Measurements from ENCODE around the gene SDC1.
A peak's percentile ranks its signal among the peaks of the same experiment; 100 is the strongest.
"Not testable (repeated sequence)": the region's sequence is repeated elsewhere in the genome, so short reads cannot be mapped to it uniquely, and the experiment has no call there.

Gene SDC1, protein sequence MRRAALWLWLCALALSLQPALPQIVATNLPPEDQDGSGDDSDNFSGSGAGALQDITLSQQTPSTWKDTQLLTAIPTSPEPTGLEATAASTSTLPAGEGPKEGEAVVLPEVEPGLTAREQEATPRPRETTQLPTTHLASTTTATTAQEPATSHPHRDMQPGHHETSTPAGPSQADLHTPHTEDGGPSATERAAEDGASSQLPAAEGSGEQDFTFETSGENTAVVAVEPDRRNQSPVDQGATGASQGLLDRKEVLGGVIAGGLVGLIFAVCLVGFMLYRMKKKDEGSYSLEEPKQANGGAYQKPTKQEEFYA

DNA sequence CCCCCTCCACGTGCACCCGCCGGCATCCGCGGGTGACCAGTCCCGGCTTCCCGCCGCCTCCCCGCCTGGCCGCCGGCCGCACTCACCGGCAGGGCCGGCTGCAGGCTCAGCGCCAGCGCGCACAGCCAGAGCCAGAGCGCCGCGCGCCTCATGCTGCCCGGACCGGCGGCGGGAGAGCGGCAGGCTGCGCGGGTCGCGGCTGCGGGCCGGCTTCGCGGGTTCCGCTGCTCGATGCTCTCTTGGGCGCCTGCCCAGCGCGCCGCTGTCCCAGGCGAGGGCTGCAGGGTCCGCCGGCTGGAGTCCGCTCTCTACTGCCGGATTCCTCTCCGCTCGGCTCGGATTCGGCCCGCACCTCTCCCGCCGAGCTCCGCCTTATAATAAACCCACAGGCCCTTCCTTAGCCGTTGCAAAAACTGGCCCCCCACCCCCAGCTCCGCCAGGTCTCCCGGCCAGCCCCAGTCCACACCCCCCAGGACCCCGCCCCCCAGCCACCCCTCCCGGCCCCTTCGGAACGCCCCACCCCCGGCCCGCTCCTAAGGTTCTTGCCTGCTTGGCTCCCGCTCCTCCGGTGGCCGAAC is at the start of gene SDC1:
TSS of gene SDC1 (minus strand) at position 415 of the 578 bp plus-strand sequence. CDS start at position 152, 263 bp downstream.
- no peaks in the 10 kb centered on the region for H3K4me1 Mint-ChIP-seq (ENCODE audit: low read depth)
- no peak within 1 kb of the TSS for H3K27ac Mint-ChIP-seq
- H3K36me3 Mint-ChIP-seq (ENCODE audit: low read depth): no peaks in the 10 kb centered on the region
- H3K27me3 Mint-ChIP-seq (ENCODE audit: low read depth): peaks cover 59% of the 10 kb centered on the region
- H3K4me3 Mint-ChIP-seq: peak within 1 kb of the TSS; percentile 60
- peak; percentile 9 for DNase-seq (ENCODE audit: low spot score)
- no peaks in the 10 kb centered on the region for H3K9me3 Mint-ChIP-seq

DNA sequence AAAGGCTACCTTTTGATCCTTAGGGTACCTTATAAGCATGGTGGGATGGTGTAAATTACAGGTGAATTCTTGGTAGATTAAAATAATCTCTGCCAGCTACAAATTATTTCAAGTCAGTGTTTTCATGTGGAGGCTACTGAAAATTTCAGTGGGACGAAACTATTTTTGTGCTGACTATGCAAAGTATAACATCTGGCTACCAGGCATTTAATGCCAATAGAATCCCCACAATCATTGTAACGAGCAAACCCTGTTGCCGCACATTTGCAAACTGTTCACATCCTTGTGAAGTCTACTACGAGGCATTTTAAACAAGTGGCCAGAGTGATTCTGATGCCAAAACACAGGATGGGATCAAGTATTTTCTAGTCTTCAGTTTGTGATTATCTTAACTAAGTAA is 48.1 kb upstream of the SDC1 start:
- H3K4me1 Mint-ChIP-seq (ENCODE audit: low read depth): peaks cover 2% of the 10 kb centered on the region
- no peak for DNase-seq (ENCODE audit: low spot score)
- peaks cover 40% of the 10 kb centered on the region for H3K36me3 Mint-ChIP-seq (ENCODE audit: low read depth)
- no peaks in the 10 kb centered on the region for H3K27me3 Mint-ChIP-seq (ENCODE audit: low read depth)
- no peaks in the 10 kb centered on the region for H3K9me3 Mint-ChIP-seq
- no peak overlapping the region for H3K27ac Mint-ChIP-seq
- no peak overlapping the region for H3K4me3 Mint-ChIP-seq

DNA sequence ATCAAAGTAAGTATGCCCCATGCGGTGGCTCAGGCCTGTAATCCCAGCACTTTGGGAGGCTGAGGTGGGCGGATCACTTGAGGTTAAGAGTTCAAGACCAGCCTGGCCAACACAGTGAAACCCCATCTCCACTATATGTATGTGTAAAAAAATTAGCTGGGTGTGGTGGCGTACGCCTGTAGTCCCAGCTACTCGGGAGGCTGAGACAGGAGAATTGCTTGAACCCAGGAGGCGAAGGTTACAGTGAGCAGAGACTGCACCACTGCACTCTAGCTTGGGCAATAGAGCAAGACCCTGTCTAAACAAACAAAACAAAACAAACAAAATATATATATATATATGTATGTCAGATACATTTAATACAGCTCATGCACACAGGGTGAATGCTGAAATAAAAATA is 43.4 kb upstream of the SDC1 start:
- not testable (repeated sequence) for H3K4me3 Mint-ChIP-seq; H3K27me3 Mint-ChIP-seq (ENCODE audit: low read depth); DNase-seq (ENCODE audit: low spot score); H3K9me3 Mint-ChIP-seq; H3K27ac Mint-ChIP-seq; H3K4me1 Mint-ChIP-seq (ENCODE audit: low read depth)
- H3K36me3 Mint-ChIP-seq (ENCODE audit: low read depth): peaks cover 40% of the 10 kb centered on the region

DNA sequence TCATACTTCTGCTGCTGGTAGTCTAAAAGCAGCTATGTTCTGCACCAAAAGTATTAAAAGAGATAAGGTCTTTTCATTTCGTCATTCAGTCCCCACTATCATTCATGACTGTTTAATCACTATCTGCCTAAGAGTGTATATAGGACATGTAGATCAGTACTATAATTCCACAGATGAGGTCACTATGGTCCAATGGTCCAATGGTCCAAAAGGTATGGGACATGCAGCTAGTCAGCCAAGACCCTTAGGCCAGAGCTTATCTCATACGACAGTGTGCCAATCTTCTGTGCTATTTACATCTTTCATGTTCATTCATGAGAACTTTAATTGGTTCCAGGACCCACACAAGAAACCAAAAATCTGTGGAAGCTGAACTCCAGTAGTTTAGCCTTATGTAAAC is 42.6 kb upstream of the SDC1 start:
- no peak overlapping the region for H3K4me3 Mint-ChIP-seq
- DNase-seq (ENCODE audit: low spot score): no peak
- H3K4me1 Mint-ChIP-seq (ENCODE audit: low read depth): peaks cover 4% of the 10 kb centered on the region
- no peaks in the 10 kb centered on the region for H3K9me3 Mint-ChIP-seq
- no peak overlapping the region for H3K27ac Mint-ChIP-seq
- H3K36me3 Mint-ChIP-seq (ENCODE audit: low read depth): peaks cover 42% of the 10 kb centered on the region
- no peaks in the 10 kb centered on the region for H3K27me3 Mint-ChIP-seq (ENCODE audit: low read depth)

DNA sequence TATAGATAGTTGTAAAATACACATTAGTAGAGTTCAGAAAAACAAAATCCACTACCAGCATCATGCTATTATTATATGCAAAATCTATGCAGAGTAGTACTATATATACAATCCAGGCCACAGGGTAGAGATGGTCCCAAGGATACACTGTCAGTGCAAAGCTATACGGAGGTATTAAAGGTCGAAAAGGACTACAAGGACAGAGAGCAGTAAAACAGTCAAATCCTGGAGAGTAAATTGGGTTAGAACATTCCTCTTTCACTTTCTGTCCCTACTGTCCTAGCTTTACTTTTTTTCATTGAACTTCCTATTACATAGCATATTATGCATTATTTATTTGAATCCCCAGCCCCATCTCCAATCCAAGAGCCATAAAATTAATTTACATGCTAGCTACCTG is 39.7 kb upstream of the SDC1 start:
- Mint-ChIP-seq H3K4me3 (no peak overlapping the region), H3K9me3 (no peaks in the 10 kb centered on the region), H3K36me3 (ENCODE audit: low read depth) (peaks cover 34% of the 10 kb centered on the region), H3K4me1 (ENCODE audit: low read depth) (peaks cover 4% of the 10 kb centered on the region), H3K27me3 (ENCODE audit: low read depth) (no peaks in the 10 kb centered on the region), H3K27ac (peak overlapping the region; percentile 3)
- no peak for DNase-seq (ENCODE audit: low spot score)

DNA sequence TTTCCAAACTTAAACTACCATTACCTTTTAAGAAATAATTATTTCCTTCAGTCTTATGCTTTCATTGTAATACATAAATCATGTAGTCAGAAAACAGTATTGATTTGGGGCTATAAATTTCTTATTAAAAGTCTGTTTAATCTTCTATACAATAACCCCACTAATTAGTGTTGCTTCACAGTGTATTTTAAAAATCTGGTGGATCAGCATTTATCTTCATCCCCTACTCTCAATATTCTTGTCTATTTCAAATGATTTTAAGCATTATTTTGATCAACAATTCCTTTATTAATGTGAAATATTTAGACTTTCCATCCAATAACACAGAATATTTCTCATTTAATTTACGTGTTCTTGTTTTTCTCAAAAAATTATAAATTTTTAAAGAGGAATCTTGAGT is 32.5 kb upstream of the SDC1 start:
- DNase-seq (ENCODE audit: low spot score): no peak
- no peaks in the 10 kb centered on the region for H3K9me3 Mint-ChIP-seq
- H3K27me3 Mint-ChIP-seq (ENCODE audit: low read depth): no peaks in the 10 kb centered on the region
- no peak overlapping the region for H3K27ac Mint-ChIP-seq
- no peaks in the 10 kb centered on the region for H3K4me1 Mint-ChIP-seq (ENCODE audit: low read depth)
- no peak overlapping the region for H3K4me3 Mint-ChIP-seq
- peaks cover 46% of the 10 kb centered on the region for H3K36me3 Mint-ChIP-seq (ENCODE audit: low read depth)

DNA sequence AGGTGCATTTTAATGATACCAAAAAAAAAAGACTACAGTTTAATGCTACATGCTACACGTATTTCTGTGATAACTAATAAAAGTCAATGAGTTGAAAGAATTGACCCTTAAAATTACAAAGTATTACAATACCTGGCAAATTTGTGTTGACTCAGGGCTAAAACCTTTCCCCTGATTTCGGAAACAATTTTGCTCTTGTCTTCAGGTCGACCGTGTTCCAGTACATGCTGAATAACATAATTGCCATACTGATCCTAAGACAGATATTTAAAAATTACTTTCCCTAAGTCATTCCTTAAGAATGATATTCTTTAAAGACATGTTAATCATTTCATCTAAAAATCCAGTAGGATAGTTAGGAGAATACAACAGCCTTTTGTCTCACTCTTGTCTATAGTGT is 29.8 kb upstream of the SDC1 start:
- Mint-ChIP-seq H3K36me3 (ENCODE audit: low read depth) (peaks cover 60% of the 10 kb centered on the region), H3K9me3 (no peaks in the 10 kb centered on the region), H3K27ac (no peak overlapping the region), H3K27me3 (ENCODE audit: low read depth) (no peaks in the 10 kb centered on the region), H3K4me3 (no peak overlapping the region), H3K4me1 (ENCODE audit: low read depth) (no peaks in the 10 kb centered on the region)
- no peak for DNase-seq (ENCODE audit: low spot score)

DNA sequence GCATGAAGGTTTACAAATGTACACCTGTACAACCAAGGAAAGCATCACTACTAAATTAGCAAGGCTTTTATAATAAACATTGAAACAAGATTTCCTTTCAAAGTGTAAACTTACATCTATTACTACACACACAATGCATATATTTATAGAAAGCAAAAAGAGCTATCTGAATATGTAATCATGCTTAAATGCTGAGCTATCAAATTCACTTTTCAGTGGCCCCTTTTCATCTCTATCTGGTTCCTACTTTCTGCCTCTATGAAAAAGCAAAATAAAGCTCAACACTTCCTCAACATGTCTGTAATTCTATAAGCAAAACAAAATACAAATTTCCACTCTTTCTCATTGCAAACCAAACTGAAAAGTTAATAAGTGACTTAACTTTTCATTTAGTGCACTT is 25.5 kb upstream of the SDC1 start:
- H3K4me3 Mint-ChIP-seq: no peak overlapping the region
- no peaks in the 10 kb centered on the region for H3K4me1 Mint-ChIP-seq (ENCODE audit: low read depth)
- H3K27me3 Mint-ChIP-seq (ENCODE audit: low read depth): no peaks in the 10 kb centered on the region
- H3K9me3 Mint-ChIP-seq: no peaks in the 10 kb centered on the region
- no peak for DNase-seq (ENCODE audit: low spot score)
- no peak overlapping the region for H3K27ac Mint-ChIP-seq
- H3K36me3 Mint-ChIP-seq (ENCODE audit: low read depth): peaks cover 76% of the 10 kb centered on the region

DNA sequence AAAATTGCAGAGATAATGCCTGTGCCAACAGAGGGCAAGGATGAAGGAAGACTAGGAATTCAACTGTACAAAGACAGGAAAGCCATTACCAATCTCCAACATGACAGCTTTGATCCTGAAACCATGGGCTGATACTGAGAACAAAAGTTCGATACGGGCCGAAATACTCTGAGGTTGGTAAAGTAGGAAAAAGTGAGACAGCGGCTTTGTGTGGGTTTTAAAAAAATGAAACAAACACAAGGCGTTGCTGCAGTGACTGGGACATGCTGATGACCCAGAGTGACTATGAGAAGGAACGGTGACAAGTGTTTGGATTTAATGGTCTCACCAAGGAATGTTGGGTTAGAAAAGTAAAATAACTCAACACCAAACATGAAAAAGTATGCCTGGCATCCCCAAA is 24.2 kb upstream of the SDC1 start:
- H3K4me3 Mint-ChIP-seq: no peak overlapping the region
- no peaks in the 10 kb centered on the region for H3K9me3 Mint-ChIP-seq
- no peaks in the 10 kb centered on the region for H3K27me3 Mint-ChIP-seq (ENCODE audit: low read depth)
- H3K4me1 Mint-ChIP-seq (ENCODE audit: low read depth): no peaks in the 10 kb centered on the region
- H3K27ac Mint-ChIP-seq: no peak overlapping the region
- DNase-seq (ENCODE audit: low spot score): no peak
- H3K36me3 Mint-ChIP-seq (ENCODE audit: low read depth): peaks cover 66% of the 10 kb centered on the region

DNA sequence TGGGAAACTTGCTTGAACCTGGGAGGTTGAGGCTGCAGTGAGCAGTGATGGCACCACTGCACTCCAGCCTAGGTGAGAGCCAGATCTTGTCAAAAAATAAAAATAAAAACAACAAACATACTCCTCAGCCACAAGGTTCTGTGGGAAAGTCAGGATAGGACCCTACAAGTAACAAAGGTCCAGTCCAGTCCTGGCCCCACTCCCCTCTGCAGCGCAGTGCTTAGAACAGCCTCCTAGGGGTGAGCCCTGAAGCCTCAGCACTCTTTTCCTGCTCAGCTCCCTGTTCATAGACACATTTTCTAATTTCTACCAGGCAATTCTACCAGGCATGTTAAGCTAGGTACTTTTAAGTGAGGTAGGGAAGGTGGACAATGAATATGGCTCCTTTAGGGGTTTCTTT is 22.2 kb upstream of the SDC1 start:
- Mint-ChIP-seq H3K9me3 (no peaks in the 10 kb centered on the region), H3K36me3 (ENCODE audit: low read depth) (peaks cover 47% of the 10 kb centered on the region), H3K4me1 (ENCODE audit: low read depth) (no peaks in the 10 kb centered on the region), H3K27ac (no peak overlapping the region), H3K27me3 (ENCODE audit: low read depth) (no peaks in the 10 kb centered on the region), H3K4me3 (no peak overlapping the region)
- DNase-seq (ENCODE audit: low spot score): no peak

DNA sequence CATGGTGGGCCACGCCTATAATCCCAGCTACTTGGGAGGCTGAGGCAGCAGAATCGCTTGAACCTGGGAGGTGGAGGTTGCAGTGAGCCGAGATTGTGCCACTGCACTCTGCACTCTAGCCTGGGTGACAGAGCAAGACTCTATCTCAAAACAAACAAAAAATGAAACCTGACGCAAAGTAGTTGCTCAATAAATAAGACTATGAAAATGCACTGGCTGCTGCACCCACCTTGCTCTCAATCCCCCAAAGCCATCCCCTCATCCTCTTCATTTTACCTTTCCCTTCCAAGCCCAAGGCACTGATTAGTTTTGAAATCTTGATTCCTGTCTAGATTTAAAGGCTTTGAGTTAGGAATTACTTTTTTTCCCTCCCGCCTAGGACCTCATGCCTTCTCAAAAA is 18.7 kb upstream of the SDC1 start:
- not testable (repeated sequence) for H3K9me3 Mint-ChIP-seq; H3K4me3 Mint-ChIP-seq; DNase-seq (ENCODE audit: low spot score); H3K27ac Mint-ChIP-seq; H3K27me3 Mint-ChIP-seq (ENCODE audit: low read depth); H3K4me1 Mint-ChIP-seq (ENCODE audit: low read depth)
- H3K36me3 Mint-ChIP-seq (ENCODE audit: low read depth): peaks cover 20% of the 10 kb centered on the region

DNA sequence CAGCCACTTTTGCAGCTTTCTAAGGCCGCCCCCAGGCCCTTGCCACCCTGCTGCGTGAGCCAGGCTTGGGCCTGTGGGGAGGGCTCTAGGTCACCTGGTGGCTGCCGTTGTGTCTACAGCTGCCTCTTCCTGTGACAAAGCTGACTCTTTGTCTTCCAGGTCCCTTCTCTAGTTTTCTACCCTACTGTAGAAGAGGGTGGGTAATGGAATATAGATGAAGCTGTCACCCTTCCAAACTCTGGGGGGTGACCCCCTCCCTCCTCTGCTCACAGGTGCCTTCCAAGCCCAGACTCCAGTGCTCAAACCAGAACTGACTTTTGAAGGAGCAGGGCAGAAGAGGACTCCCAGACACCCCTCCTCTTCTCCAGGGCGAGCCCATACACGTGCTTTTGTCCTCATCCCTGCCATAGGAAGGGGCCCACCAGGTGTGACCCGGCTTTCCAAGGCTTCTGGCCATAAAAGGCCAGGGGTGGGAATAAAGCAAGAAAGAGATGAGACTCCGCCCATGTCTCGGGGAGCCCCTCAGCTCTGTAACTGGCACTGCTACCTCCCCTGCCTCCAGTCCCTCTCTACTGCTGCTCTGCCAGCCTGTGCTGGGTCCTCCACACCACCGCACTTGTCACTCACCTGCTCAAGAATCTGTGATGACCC is 17.9 kb upstream of the SDC1 start:
- peaks cover 11% of the 10 kb centered on the region for H3K27me3 Mint-ChIP-seq (ENCODE audit: low read depth)
- no peaks in the 10 kb centered on the region for H3K9me3 Mint-ChIP-seq
- H3K4me1 Mint-ChIP-seq (ENCODE audit: low read depth): no peaks in the 10 kb centered on the region
- DNase-seq (ENCODE audit: low spot score): no peak
- no peak overlapping the region for H3K4me3 Mint-ChIP-seq
- no peak overlapping the region for H3K27ac Mint-ChIP-seq
- H3K36me3 Mint-ChIP-seq (ENCODE audit: low read depth): peaks cover 12% of the 10 kb centered on the region

DNA sequence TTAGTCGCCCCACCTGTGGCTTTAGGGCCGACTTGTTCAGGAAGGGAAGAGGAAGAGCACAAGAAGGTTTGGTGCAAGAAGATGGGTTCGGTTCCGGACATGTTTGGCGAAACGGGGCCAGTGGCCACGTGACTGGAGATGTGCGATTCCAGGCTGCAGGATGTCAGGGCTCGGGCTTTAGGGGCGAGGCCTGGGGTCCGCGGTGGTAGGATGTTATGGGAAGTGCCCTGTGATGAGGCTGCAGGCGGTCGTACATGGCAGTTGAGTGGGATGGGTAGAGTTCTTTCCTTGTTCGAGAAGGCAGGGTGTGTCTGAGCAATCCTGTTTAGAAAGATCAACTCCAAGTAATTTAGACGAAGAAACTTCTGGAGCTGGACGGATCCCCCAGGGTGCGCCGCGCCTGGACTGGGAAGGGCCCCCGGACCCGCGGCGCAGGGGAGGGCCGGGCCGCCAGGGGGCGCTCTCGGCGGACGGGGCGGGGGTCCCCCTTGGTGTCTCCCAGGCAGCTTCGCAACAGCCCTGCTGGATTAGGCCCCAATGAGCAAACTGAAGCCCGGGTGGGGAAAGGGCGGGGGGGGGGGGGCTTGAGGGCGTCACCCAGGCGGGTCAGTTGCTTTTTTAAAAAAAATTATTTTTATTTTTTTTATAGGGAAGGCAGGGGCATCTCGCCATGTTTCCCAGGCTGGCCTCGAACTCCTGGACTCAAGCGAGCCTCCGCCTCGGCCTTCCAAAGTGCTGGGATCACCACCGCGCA is 17.2 kb upstream of the SDC1 start:
- peak overlapping the region; percentile 33 for H3K4me3 Mint-ChIP-seq
- H3K27me3 Mint-ChIP-seq (ENCODE audit: low read depth): peaks cover 11% of the 10 kb centered on the region
- H3K36me3 Mint-ChIP-seq (ENCODE audit: low read depth): peaks cover 5% of the 10 kb centered on the region
- no peak overlapping the region for H3K27ac Mint-ChIP-seq
- H3K4me1 Mint-ChIP-seq (ENCODE audit: low read depth): no peaks in the 10 kb centered on the region
- no peaks in the 10 kb centered on the region for H3K9me3 Mint-ChIP-seq
- peak; percentile 23 for DNase-seq (ENCODE audit: low spot score)

DNA sequence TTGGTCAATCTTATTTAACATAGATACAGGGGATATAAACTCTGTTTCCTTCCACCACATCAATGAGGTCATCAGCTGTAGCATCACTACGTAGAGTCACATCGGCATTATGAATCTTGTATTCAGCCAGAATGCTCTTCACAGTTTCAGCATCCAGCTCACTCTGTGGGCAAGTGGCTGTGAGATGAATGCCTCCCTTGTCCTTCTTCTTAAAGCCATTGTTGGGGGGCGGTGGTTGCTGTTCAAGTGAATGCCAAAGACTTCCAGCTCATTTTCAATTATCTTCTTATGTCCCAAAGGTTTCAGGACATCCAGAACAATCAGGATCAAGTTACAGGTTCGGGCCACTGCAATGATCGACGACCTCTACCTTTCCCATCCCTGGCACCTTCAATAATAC is 15.4 kb upstream of the SDC1 start:
- H3K27me3 Mint-ChIP-seq (ENCODE audit: low read depth): peaks cover 11% of the 10 kb centered on the region
- H3K9me3 Mint-ChIP-seq; H3K36me3 Mint-ChIP-seq (ENCODE audit: low read depth); DNase-seq (ENCODE audit: low spot score); H3K4me1 Mint-ChIP-seq (ENCODE audit: low read depth); H3K4me3 Mint-ChIP-seq; H3K27ac Mint-ChIP-seq: not testable (repeated sequence)

Data from T-helper 2 cell treated with Interferon-gamma antibody and Interleukin-4, amounts not matched to agents 5 μg/mL and 100 μg/mL, for 36 hours (primary cell).